GM21367 (cell line): ENCODE data around the gene WFDC2.
A peak's percentile ranks its signal among the peaks of the same experiment; 100 is the strongest.
"Not testable (repeated sequence)": the region's sequence is repeated elsewhere in the genome, so short reads cannot be mapped to it uniquely, and the experiment has no call there.

Experiments used
- ATAC-seq: cut with Tn5 transposase; IDR thresholded peaks from one replicate; pipeline ENCODE4 v1.9.1; 2021; ENCODE audit not compliant: unreplicated experiment

WFDC2 gene

GRCh38 chr20:45450097-45450818, 19.3 kb upstream of the WFDC2 start:
- ATAC-seq: no peak

- no peak for ATAC-seq
Observed at GRCh38 chr20:45452238-45452637, 17.3 kb upstream of the WFDC2 start.

GRCh38 chr20:45452772-45453691, 16.5 kb upstream of the WFDC2 start:
- ATAC-seq: no peak

- no peak for ATAC-seq
Observed at GRCh38 chr20:45456632-45457031, 12.9 kb upstream of the WFDC2 start.

GRCh38 chr20:45459606-45460005, 9.9 kb upstream of the WFDC2 start:
- ATAC-seq: no peak

- no peak for ATAC-seq
Observed at GRCh38 chr20:45461225-45461624, 8.3 kb upstream of the WFDC2 start.

GRCh38 chr20:45462711-45463509, 6.6 kb upstream of the WFDC2 start:
- no peak for ATAC-seq

- ATAC-seq: no peak
Observed at GRCh38 chr20:45463709-45464108, 5.8 kb upstream of the WFDC2 start.

GRCh38 chr20:45465491-45466266, 3.9 kb upstream of the WFDC2 start:
- no peak for ATAC-seq

GRCh38 chr20:45467172-45467571, 2.4 kb upstream of the WFDC2 start:
- ATAC-seq: no peak

GRCh38 chr20:45467861-45468260, 1.7 kb upstream of the WFDC2 start:
- ATAC-seq: no peak

GRCh38 chr20:45470262-45470931, 844 bp downstream of the WFDC2 start:
- peak; percentile 45 for ATAC-seq

- ATAC-seq: no peak
Observed at GRCh38 chr20:45470937-45471336, 1.4 kb downstream of the WFDC2 start.

GRCh38 chr20:45472286-45472685, 2.7 kb downstream of the WFDC2 start:
- ATAC-seq: not testable (repeated sequence)

- ATAC-seq: not testable (repeated sequence)
Observed at GRCh38 chr20:45477530-45478148, 8.1 kb downstream of the WFDC2 start.

- ATAC-seq: no peak
Observed at GRCh38 chr20:45479822-45480221, 10.3 kb downstream of the WFDC2 start.

- ATAC-seq: no peak
Observed at GRCh38 chr20:45484676-45485075, 15.1 kb downstream of the WFDC2 start.

- no peak for ATAC-seq
Observed at GRCh38 chr20:45485388-45485787, 15.8 kb downstream of the WFDC2 start.

GRCh38 chr20:45487231-45487635, 17.7 kb downstream of the WFDC2 start:
- no peak for ATAC-seq
